Ovary (tissue), 3 donors: ENCODE results near the gene PITPNB.

ENCODE experiments used
- CTCF ChIP-seq, 3 donors: fragments of 450-650 bp in 2 of 3; fragments of 200-600 bp in 1 of 3; IDR thresholded peaks; one replicate each; pipeline versions ENCODE4 v1.5.1 to v1.8.0; 2016 to 2022; ENCODE audit warnings: antibody characterized with exemption in 3 of 3, mild to moderate bottlenecking in 1 of 3
- POLR2A ChIP-seq: fragments of 450-650 bp; IDR thresholded peaks from one replicate; pipeline ENCODE4 v1.6.1; 2017; ENCODE audit warnings: antibody characterized with exemption, mild to moderate bottlenecking, moderate library complexity
- donor health status: DM: no; HTN: no; CAD: no.

GRCh38 chr22:27941143-27941542 is 22.1 kb upstream of the PITPNB start:
- TF ChIP-seq CTCF (IDR thresholded peaks at IDR 0.05) (no peak), POLR2A (no peak)
